ENCODE measurements around the gene SSNA1.

DNA sequence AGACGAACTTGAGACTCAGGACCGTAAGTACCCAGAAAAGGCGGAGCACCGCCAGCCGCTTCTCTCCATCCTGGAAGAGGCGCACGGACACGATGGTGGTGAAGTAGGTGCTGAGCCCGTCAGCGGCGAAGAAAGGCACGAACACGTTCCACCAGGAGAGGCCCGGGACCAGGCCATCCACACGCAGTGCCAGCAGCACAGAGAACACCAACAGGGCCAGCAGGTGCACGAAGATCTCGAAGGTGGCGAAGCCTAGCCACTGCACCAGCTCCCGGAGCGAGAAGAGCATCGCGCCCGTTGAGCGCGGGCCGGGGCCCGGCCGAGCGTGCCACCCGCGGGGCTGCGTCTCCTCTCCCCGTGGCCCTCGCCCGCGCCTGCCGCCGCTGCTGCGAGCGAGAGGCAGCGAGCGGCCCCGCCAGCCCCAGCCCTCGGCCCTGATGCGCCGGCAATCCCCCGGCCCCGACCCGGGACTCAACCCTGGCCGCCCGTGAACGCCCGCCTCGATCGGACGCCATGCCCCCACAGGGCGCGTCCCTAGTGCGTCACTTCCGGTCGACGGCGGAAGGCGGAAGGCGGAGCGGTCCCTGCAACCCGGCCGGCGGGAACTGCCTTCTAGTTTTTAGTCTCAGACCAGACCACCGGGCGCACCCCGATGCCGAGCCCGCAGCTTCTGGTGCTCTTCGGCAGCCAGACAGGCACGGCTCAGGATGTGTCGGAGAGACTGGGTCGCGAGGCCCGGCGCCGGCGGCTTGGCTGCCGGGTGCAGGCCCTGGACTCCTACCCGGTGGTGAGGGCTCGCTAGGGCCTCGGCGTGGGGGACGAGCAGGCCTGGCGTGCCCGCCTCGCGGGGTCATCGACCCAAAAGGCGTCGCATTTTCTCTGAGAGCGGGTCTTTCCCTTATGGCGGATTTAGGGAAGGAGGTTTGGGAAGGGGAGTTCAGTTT, 16.9 kb downstream of the SSNA1 start, which contains the start of the genes NDOR1 and TMEM203:
- TF ChIP-seq, protein P1, sequence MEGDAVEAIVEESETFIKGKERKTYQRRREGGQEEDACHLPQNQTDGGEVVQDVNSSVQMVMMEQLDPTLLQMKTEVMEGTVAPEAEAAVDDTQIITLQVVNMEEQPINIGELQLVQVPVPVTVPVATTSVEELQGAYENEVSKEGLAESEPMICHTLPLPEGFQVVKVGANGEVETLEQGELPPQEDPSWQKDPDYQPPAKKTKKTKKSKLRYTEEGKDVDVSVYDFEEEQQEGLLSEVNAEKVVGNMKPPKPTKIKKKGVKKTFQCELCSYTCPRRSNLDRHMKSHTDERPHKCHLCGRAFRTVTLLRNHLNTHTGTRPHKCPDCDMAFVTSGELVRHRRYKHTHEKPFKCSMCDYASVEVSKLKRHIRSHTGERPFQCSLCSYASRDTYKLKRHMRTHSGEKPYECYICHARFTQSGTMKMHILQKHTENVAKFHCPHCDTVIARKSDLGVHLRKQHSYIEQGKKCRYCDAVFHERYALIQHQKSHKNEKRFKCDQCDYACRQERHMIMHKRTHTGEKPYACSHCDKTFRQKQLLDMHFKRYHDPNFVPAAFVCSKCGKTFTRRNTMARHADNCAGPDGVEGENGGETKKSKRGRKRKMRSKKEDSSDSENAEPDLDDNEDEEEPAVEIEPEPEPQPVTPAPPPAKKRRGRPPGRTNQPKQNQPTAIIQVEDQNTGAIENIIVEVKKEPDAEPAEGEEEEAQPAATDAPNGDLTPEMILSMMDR (IDR thresholded peaks at IDR 0.05; ENCODE audit: low read depth, low read length): no peak
- TF ChIP-seq EZH2phosphoT487 (IDR thresholded peaks at IDR 0.05; ENCODE audit: low read depth): no peak
